Left ventricle myocardium inferior (tissue), 1 donor: ENCODE measurements around the gene SLC35D2. TPM values are rescaled to one million over a fixed set of nuclear protein-coding genes. Genes with fewer than 3 reads are reported as not detected.

ENCODE experiments used
- DNase-seq: peaks from one replicate; pipeline ENCODE4 v3.0.0-alpha.2; 2020
- H3K27ac ChIP-seq: fragments of 200-600 bp; replicated peaks from 2 replicates; pipeline ENCODE4 v1.8.0; 2021
- H3K27me3 ChIP-seq: fragments of 200-600 bp; 2 replicates; pipeline ENCODE4 v1.8.0; 2021; ENCODE audit warnings: low read depth
- H3K36me3 ChIP-seq: fragments of 200-600 bp; 2 replicates; pipeline ENCODE4 v1.8.0; 2021
- H3K4me1 ChIP-seq: fragments of 200-600 bp; 2 replicates; pipeline ENCODE4 v1.8.0; 2021
- H3K4me3 ChIP-seq: fragments of 200-600 bp; 2 replicates; pipeline ENCODE4 v1.8.0; 2021; ENCODE audit warnings: mild to moderate bottlenecking, moderate library complexity
- H3K9me3 ChIP-seq: fragments of 200-600 bp; replicated peaks from 2 replicates; pipeline ENCODE4 v1.8.0; 2021
- intact Hi-C: fragments of 100-400 bp; cut with micrococcal nuclease; formaldehyde crosslinking; loops from one replicate; pipeline ENCODE4 v1.11.0; 2022
- total RNA-seq: library from RNA; stranded (reverse); fragmentation: NEBNext Ultra II Directional; extraction: Animal tissue kit (Norgen Biotek cat#: 25700); gene quantifications from one replicate; pipeline ENCODE4 v1.2.1, GENCODE V29; 2021
- TF ChIP-seq, protein P1 (sequence below): fragments of 200-600 bp; IDR thresholded peaks from 2 replicates; pipeline ENCODE4 v1.8.0; 2021; ENCODE audit warnings: antibody characterized with exemption, mild to moderate bottlenecking, borderline replicate concordance
- donor health status: DM: no; HTN: yes; CAD: no; lungs with severe emphysema.

The SLC35D2 gene
- total RNA-seq, 1 donor from 2014 or later, result 13.9 TPM

DNA sequence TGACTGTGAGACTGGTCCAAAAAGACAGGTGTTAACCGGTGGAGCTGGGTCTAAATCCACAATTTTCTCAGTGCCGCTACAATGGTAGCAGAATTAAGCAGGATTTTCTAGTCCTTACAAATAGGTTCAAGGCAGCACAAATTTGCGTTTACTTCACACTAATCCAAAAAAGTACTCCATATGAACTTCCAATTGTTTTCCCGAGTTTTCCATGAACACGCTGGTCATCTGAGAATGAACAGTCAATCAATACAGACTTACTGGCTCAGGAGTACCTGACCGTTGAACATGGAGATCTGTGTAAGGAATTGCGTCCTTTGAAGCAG lies 709 bp downstream of the SLC35D2 start:
- no peaks in the 10 kb centered on the region for H3K9me3 ChIP-seq
- TF ChIP-seq, protein P1, sequence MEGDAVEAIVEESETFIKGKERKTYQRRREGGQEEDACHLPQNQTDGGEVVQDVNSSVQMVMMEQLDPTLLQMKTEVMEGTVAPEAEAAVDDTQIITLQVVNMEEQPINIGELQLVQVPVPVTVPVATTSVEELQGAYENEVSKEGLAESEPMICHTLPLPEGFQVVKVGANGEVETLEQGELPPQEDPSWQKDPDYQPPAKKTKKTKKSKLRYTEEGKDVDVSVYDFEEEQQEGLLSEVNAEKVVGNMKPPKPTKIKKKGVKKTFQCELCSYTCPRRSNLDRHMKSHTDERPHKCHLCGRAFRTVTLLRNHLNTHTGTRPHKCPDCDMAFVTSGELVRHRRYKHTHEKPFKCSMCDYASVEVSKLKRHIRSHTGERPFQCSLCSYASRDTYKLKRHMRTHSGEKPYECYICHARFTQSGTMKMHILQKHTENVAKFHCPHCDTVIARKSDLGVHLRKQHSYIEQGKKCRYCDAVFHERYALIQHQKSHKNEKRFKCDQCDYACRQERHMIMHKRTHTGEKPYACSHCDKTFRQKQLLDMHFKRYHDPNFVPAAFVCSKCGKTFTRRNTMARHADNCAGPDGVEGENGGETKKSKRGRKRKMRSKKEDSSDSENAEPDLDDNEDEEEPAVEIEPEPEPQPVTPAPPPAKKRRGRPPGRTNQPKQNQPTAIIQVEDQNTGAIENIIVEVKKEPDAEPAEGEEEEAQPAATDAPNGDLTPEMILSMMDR, result no peak
- H3K36me3 ChIP-seq, result no peaks in the 10 kb centered on the region
- H3K4me1 ChIP-seq, result peaks cover 63% of the 10 kb centered on the region
- peak overlapping the region; percentile 86 for H3K4me3 ChIP-seq
- no peak for DNase-seq
- no peaks in the 10 kb centered on the region for H3K27me3 ChIP-seq
- H3K27ac ChIP-seq, result peak overlapping the region; percentile 93
- intact Hi-C loops, result no loop called here

DNA sequence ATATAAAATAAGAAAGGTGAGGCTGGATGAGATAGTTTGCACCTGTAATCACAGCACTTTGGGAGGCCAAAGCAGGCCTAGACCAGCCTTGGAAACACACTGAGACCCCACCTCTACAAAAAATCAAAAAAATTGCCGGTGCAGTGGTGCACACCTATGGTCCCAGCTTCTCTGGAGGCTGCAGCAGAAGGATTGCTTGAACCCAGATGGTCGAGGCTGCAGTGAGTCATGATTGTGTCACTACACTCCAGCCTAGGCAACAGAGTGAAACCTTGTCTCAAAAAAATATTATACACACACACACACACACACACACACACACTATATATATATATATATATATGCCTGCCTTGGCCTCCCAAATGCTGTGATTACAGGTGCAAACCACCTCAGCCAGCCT lies 1.3 kb downstream of the SLC35D2 start:
- H3K9me3 ChIP-seq, result no peaks in the 10 kb centered on the region
- H3K4me1 ChIP-seq, result peaks cover 66% of the 10 kb centered on the region
- H3K36me3 ChIP-seq, result no peaks in the 10 kb centered on the region
- no peaks in the 10 kb centered on the region for H3K27me3 ChIP-seq
- TF ChIP-seq, protein P1, result no peak
- H3K27ac ChIP-seq, result peak overlapping the region; percentile 36
- intact Hi-C loops, result no loop called here
- no peak for DNase-seq
- H3K4me3 ChIP-seq, result peak overlapping the region; percentile 86

DNA sequence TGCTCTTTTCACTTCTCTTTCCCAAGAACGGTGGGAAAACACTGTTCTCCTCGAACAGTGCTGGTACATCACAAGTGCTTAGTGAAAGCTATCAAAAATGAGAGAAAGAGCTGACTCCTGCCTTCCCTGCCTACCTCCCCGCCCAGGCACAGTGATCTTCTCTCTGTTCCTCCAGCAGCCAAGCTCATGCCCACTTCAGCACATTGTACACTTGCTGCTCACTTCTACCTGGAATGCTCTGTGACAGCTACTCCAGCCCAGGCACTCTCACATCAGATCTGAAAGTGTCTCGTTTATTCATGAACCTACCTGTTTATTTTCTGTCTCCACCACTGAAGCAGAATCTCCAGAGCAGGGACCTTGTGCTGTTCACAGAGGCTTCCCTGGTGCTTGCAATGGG lies 1.8 kb downstream of the SLC35D2 start:
- Histone ChIP-seq H3K36me3 (no peaks in the 10 kb centered on the region), H3K4me3 (peak overlapping the region; percentile 86), H3K4me1 (peaks cover 64% of the 10 kb centered on the region), H3K27me3 (no peaks in the 10 kb centered on the region), H3K9me3 (no peaks in the 10 kb centered on the region), H3K27ac (peak overlapping the region; percentile 36)
- intact Hi-C loops, result no loop called here
- no peak for DNase-seq
- TF ChIP-seq, protein P1, result no peak

DNA sequence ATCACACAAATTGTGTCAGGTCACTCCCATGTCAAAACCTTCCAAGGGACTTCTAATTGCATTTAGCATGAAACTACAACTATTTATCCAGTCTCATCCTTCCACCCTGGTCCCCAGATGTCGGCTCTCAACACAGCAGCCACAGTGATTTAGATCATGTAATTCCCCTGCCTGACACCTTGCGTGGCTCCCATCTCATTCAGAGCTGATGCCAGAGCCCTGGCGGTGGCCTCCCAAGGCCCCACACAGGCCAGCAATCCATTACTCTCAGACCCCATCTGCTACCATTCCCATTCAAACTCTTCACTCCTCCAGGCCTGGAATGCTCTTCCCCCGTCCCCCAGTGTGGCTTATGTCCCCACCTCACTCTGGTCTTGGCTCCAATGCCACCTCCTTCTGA lies 2.4 kb downstream of the SLC35D2 start:
- TF ChIP-seq, protein P1, result no peak
- intact Hi-C loops, result no loop called here
- Histone ChIP-seq H3K27me3 (no peaks in the 10 kb centered on the region), H3K4me1 (peaks cover 66% of the 10 kb centered on the region), H3K4me3 (no peak overlapping the region), H3K27ac (peak overlapping the region; percentile 36), H3K36me3 (no peaks in the 10 kb centered on the region), H3K9me3 (no peaks in the 10 kb centered on the region)
- DNase-seq, result no peak

DNA sequence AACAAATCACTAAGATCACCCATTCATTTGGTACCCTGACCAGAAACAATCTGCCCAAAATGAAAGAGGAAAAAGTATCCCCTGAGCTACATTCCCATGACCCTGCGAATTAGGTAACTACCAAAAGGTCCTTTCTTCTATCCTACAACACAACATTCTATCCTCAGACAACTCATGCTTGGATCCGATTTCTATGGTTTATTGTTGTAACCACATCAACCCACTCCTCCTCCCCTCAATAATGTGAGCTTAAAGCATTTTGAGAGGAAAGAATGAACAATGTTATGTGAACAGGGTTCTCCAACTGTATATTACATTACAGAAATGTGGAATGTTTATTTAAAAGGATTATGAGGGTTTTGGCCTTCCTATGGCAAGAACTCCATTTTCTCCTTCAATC lies 4.0 kb downstream of the SLC35D2 start:
- no peaks in the 10 kb centered on the region for H3K9me3 ChIP-seq
- no peak for DNase-seq
- H3K27me3 ChIP-seq, result no peaks in the 10 kb centered on the region
- peaks cover 66% of the 10 kb centered on the region for H3K4me1 ChIP-seq
- no peak overlapping the region for H3K27ac ChIP-seq
- no peak overlapping the region for H3K4me3 ChIP-seq
- intact Hi-C loops, result no loop called here
- TF ChIP-seq, protein P1, result no peak
- H3K36me3 ChIP-seq, result no peaks in the 10 kb centered on the region

DNA sequence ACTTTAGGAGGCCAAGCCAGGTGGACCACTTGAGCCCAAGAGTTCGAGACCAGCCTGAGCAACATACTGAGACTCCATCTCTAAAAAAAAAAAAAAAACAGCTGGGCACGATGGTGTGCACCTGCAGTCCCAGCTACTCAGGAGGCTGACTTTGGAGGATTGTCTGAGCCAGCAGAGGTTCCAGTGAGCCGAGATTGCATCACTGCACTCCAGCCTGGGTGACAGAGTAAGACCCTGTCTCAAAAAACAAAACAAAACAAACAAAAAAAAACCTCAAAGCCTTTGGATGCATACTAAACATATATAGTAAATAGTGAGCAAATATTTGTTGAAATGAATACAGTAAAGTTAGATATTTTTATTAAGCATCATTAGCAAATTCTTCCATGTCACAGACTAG lies 5.3 kb downstream of the SLC35D2 start:
- no peaks in the 10 kb centered on the region for H3K9me3 ChIP-seq
- no peak for DNase-seq
- peak overlapping the region; percentile 77 for H3K27ac ChIP-seq
- intact Hi-C loops, result no loop called here
- H3K27me3 ChIP-seq, result no peaks in the 10 kb centered on the region
- H3K4me3 ChIP-seq, result no peak overlapping the region
- H3K36me3 ChIP-seq, result no peaks in the 10 kb centered on the region
- peaks cover 57% of the 10 kb centered on the region for H3K4me1 ChIP-seq
- TF ChIP-seq, protein P1, result no peak
